Astrocyte (in vitro differentiated cells and primary cell): ENCODE measurements around the gene AP1S2. TPM values are rescaled to one million over a fixed set of nuclear protein-coding genes. Genes with fewer than 3 reads are reported as not detected.
A peak's percentile ranks its signal among the peaks of the same experiment; 100 is the strongest.
"Not testable (repeated sequence)": the region's sequence is repeated elsewhere in the genome, so short reads cannot be mapped to it uniquely, and the experiment has no call there.

Source experiments
- DNase-seq: peaks from one replicate; pipeline ENCODE4 v3.0.0-alpha.2; 2010; ENCODE audit warnings: low read depth
- FAIRE-seq: peaks from 2 replicates; lab custom pipeline; 2011; peaks lifted over from hg19 to GRCh38; lab: Jason Lieb, UNC
- H2AFZ ChIP-seq: 2 replicates; pipeline ENCODE4 v1.6.0; 2012; ENCODE audit warnings: low read depth, low read length, inconsistent platforms
- H3K27ac ChIP-seq: 2 replicates; pipeline ENCODE4 v1.5.1; 2011; ENCODE audit warnings: low read depth, low read length, inconsistent platforms
- H3K27me3 ChIP-seq: 2 replicates; pipeline ENCODE4 v1.6.0; 2011; ENCODE audit warnings: low read length, inconsistent platforms; ENCODE audit not compliant: insufficient read depth
- H3K36me3 ChIP-seq: 2 replicates; pipeline ENCODE4 v1.5.1; 2011; ENCODE audit warnings: low read length, inconsistent platforms; ENCODE audit not compliant: insufficient read depth
- H3K4me1 ChIP-seq: 2 replicates; pipeline ENCODE4 v1.5.1; 2011; ENCODE audit warnings: low read length, inconsistent platforms; ENCODE audit not compliant: insufficient read depth
- H3K4me2 ChIP-seq: 2 replicates; pipeline ENCODE4 v1.6.0; 2012; ENCODE audit warnings: low read length, inconsistent platforms
- H3K4me3 ChIP-seq: 2 replicates; pipeline ENCODE4 v1.5.1; 2011; ENCODE audit warnings: low read depth, mild to moderate bottlenecking, low read length, inconsistent platforms; ENCODE audit not compliant: insufficient read depth
- H3K79me2 ChIP-seq: 2 replicates; pipeline ENCODE4 v1.6.0; 2012; ENCODE audit warnings: mild to moderate bottlenecking, low read length, inconsistent platforms; ENCODE audit not compliant: insufficient read depth
- H3K9ac ChIP-seq: 2 replicates; pipeline ENCODE4 v1.6.0; 2012; ENCODE audit warnings: mild to moderate bottlenecking, low read length, inconsistent platforms
- H3K9me3 ChIP-seq: 2 replicates; pipeline ENCODE4 v1.5.1; 2012; ENCODE audit warnings: low read depth, mild to moderate bottlenecking, low read length, inconsistent platforms; ENCODE audit not compliant: insufficient read depth
- H4K20me1 ChIP-seq: 2 replicates; pipeline ENCODE4 v1.6.0; 2012; ENCODE audit warnings: low read length, inconsistent platforms; ENCODE audit not compliant: insufficient read depth
- H3K27ac Mint-ChIP-seq: one replicate; pipeline ENCODE4 v1.8.0; 2021; ENCODE audit warnings: mild to moderate bottlenecking, mixed read lengths; ENCODE audit not compliant: unreplicated experiment
- H3K27me3 Mint-ChIP-seq: one replicate; pipeline ENCODE4 v1.8.0; 2021; ENCODE audit warnings: low read depth, mixed read lengths; ENCODE audit not compliant: unreplicated experiment
- H3K36me3 Mint-ChIP-seq: one replicate; pipeline ENCODE4 v1.8.0; 2021; ENCODE audit warnings: low read depth, mixed read lengths; ENCODE audit not compliant: unreplicated experiment
- H3K4me1 Mint-ChIP-seq: one replicate; pipeline ENCODE4 v1.8.0; 2021; ENCODE audit warnings: low read depth, mixed read lengths; ENCODE audit not compliant: unreplicated experiment
- H3K4me3 Mint-ChIP-seq: one replicate; pipeline ENCODE4 v1.8.0; 2021; ENCODE audit warnings: mild to moderate bottlenecking, moderate library complexity, mixed read lengths; ENCODE audit not compliant: unreplicated experiment
- H3K9me3 Mint-ChIP-seq: one replicate; pipeline ENCODE4 v1.8.0; 2021; ENCODE audit warnings: mild to moderate bottlenecking, mixed read lengths; ENCODE audit not compliant: unreplicated experiment
- EZH2 ChIP-seq: IDR thresholded peaks from 2 replicates; pipeline ENCODE4 v1.6.1; 2012; ENCODE audit warnings: mild to moderate bottlenecking, low read length, inconsistent platforms; ENCODE audit not compliant: insufficient read depth
- total RNA-seq: library from RNA; stranded (reverse); gene quantifications from 2 replicates; pipeline ENCODE4 v1.2.1, GENCODE V29; 2021
- TF ChIP-seq, protein P1 (sequence below): IDR thresholded peaks from 2 replicates; pipeline ENCODE4 v1.5.1; 2011; ENCODE audit warnings: low read depth, mild to moderate bottlenecking, inconsistent platforms, low read length, moderate library complexity; ENCODE audit not compliant: insufficient read depth

Gene AP1S2
- total RNA-seq, 1 donor from 2014 or later = 74.2 TPM

DNA sequence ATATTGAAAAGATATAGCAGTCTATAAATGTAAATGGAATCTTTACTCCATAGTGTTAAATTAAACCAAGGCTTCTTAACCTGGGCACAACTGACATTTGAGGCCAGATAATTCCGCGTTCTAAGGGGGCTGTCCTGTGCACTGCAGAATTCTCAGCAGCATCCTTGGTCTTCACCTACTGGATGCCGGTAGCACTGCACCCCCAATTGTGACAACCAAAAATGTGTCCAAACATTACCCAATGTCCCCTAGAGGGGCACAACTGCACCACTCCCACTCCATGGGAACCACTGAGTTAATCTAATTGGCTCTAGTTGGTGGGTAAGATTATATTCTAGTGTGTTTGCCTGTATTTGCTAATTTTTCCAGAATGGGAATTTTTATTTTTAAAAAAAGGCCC is 16.6 kb downstream of the AP1S2 start:
- DNase-seq = no peak
- no peaks in the 10 kb centered on the region for H4K20me1 ChIP-seq
- Mint-ChIP-seq H3K36me3 (no peaks in the 10 kb centered on the region), H3K4me1 (peaks cover 9% of the 10 kb centered on the region), H3K4me3 (no peak overlapping the region), H3K27ac (no peak overlapping the region), H3K27me3 (no peaks in the 10 kb centered on the region), H3K9me3 (no peaks in the 10 kb centered on the region)
- TF ChIP-seq, protein P1, sequence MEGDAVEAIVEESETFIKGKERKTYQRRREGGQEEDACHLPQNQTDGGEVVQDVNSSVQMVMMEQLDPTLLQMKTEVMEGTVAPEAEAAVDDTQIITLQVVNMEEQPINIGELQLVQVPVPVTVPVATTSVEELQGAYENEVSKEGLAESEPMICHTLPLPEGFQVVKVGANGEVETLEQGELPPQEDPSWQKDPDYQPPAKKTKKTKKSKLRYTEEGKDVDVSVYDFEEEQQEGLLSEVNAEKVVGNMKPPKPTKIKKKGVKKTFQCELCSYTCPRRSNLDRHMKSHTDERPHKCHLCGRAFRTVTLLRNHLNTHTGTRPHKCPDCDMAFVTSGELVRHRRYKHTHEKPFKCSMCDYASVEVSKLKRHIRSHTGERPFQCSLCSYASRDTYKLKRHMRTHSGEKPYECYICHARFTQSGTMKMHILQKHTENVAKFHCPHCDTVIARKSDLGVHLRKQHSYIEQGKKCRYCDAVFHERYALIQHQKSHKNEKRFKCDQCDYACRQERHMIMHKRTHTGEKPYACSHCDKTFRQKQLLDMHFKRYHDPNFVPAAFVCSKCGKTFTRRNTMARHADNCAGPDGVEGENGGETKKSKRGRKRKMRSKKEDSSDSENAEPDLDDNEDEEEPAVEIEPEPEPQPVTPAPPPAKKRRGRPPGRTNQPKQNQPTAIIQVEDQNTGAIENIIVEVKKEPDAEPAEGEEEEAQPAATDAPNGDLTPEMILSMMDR = no peak
- TF ChIP-seq EZH2 = no peak
- no peak overlapping the region for H3K9ac ChIP-seq
- H3K4me1 ChIP-seq = no peaks in the 10 kb centered on the region
- no peaks in the 10 kb centered on the region for H3K36me3 ChIP-seq
- no peaks in the 10 kb centered on the region for H3K9me3 ChIP-seq
- no peak overlapping the region for H3K4me2 ChIP-seq
- no peak overlapping the region for H3K27ac ChIP-seq
- no peaks in the 10 kb centered on the region for H3K27me3 ChIP-seq
- no peak overlapping the region for H3K4me3 ChIP-seq
- H2AFZ ChIP-seq = no peak overlapping the region
- no peak for FAIRE-seq
- H3K79me2 ChIP-seq = no peaks in the 10 kb centered on the region

DNA sequence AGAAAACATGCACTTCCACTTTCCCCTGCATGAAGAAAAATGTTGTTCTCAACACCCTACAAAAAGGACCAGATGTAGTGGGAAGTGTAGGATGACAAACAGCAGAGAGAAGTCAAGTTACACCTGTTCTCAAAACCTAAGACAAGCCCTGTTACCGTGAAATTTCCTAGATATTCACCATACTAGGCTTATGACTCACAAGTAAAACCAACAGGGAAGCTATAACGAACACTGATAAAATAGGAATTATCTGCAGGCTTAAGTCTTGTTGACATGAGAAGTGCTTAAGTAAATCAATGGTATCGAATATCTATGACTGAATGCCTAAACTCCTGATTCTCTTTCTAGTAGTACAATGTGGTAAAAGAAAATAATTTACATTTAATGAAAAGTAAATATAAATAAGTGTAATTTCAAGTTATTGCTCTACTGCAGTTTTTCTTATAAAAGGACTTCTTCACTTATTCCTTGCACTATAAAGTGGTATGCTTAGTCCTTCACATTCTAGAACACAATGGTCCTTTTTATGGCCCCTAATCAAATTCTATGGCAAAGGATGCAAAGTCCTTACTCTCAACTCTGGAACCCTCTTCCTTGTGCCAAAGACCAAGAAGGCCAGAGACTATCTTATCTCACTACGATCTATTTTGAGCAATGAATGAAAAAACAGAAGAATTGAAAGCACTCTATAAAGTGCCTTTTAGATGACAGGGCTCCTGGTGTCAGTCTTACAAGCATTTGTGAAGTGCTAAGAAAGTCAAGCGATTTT is 19.6 kb downstream of the AP1S2 start:
- H3K4me1 ChIP-seq = no peaks in the 10 kb centered on the region
- Mint-ChIP-seq H3K9me3 (no peaks in the 10 kb centered on the region), H3K36me3 (no peaks in the 10 kb centered on the region), H3K27me3 (no peaks in the 10 kb centered on the region), H3K4me1 (peaks cover 9% of the 10 kb centered on the region), H3K4me3 (no peak overlapping the region), H3K27ac (no peak overlapping the region)
- H3K79me2 ChIP-seq = no peaks in the 10 kb centered on the region
- no peak overlapping the region for H3K9ac ChIP-seq
- H3K36me3 ChIP-seq = no peaks in the 10 kb centered on the region
- H3K4me3 ChIP-seq = no peak overlapping the region
- no peak overlapping the region for H3K27ac ChIP-seq
- no peaks in the 10 kb centered on the region for H4K20me1 ChIP-seq
- no peaks in the 10 kb centered on the region for H3K9me3 ChIP-seq
- H3K4me2 ChIP-seq = no peak overlapping the region
- H3K27me3 ChIP-seq = no peaks in the 10 kb centered on the region
- no peak for TF ChIP-seq EZH2
- TF ChIP-seq, protein P1 = no peak
- peak; percentile 47 for DNase-seq
- H2AFZ ChIP-seq = no peak overlapping the region
- no peak for FAIRE-seq

DNA sequence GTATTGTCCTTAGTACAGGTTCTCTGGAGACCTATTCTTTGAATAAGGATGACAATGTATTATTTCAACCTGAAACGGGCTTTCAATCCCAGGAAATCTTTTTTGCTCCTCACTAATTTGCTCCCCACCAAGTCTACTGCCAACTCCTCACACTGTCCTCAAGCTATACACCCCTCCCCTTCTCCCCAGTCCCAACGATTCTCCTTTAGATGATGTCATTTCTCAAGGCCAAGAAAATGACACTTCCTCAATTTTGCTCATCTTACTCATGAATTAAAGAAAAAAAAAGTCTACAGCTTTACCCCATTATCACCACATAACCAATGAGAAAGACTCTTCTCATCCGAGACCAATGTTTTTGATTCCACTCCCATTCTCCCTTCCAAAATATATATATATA is 20.6 kb downstream of the AP1S2 start:
- Mint-ChIP-seq H3K4me3 (no peak overlapping the region), H3K4me1 (peaks cover 9% of the 10 kb centered on the region), H3K9me3 (no peaks in the 10 kb centered on the region), H3K27ac (no peak overlapping the region), H3K36me3 (no peaks in the 10 kb centered on the region), H3K27me3 (no peaks in the 10 kb centered on the region)
- no peak for TF ChIP-seq EZH2
- TF ChIP-seq, protein P1 = no peak
- DNase-seq = no peak
- Histone ChIP-seq H3K4me2 (no peak overlapping the region), H4K20me1 (no peaks in the 10 kb centered on the region), H3K4me1 (no peaks in the 10 kb centered on the region), H3K36me3 (no peaks in the 10 kb centered on the region), H3K9ac (no peak overlapping the region), H3K27ac (no peak overlapping the region), H3K9me3 (no peaks in the 10 kb centered on the region), H3K79me2 (no peaks in the 10 kb centered on the region), H3K4me3 (no peak overlapping the region), H3K27me3 (no peaks in the 10 kb centered on the region), H2AFZ (no peak overlapping the region)
- FAIRE-seq = no peak

DNA sequence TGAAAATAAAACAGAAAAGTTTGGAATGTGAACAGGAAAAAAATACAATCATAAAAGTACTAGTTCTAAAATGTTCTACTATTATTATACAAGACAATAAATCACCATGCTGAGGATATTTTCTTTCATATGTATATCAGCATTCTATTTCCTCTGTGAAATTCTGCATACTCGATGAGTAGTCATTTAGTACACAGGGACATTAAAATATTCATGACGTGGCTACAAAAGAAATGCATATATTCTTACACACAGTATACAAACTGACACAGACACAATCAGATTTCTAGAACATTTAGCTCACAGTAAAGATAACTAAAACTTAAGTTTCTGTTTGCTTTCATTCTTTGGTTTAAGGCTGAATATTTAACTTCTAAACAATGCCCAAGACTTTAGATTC is 23.3 kb downstream of the AP1S2 start:
- H3K27ac ChIP-seq, H3K36me3 ChIP-seq, H3K4me1 Mint-ChIP-seq, H3K27me3 Mint-ChIP-seq, DNase-seq, H3K9ac ChIP-seq, H3K4me2 ChIP-seq, H3K9me3 ChIP-seq, H3K4me1 ChIP-seq, H3K4me3 ChIP-seq, H4K20me1 ChIP-seq, H3K4me3 Mint-ChIP-seq, H3K9me3 Mint-ChIP-seq, H3K79me2 ChIP-seq, H3K36me3 Mint-ChIP-seq, H3K27ac Mint-ChIP-seq, H2AFZ ChIP-seq, H3K27me3 ChIP-seq: not testable (repeated sequence)
- peak; percentile 62 for FAIRE-seq
